IPS-20b (cell line): ENCODE results near the gene USP17L5.
"Not testable (repeated sequence)": the region's sequence is repeated elsewhere in the genome, so short reads cannot be mapped to it uniquely, and the experiment has no call there.

ENCODE experiments used
- H3K27ac ChIP-seq: one replicate; pipeline ENCODE4 v1.5.1; 2013; ENCODE audit warnings: low read length
- H3K27me3 ChIP-seq: 2 replicates; pipeline ENCODE4 v1.6.1; 2013; ENCODE audit warnings: mild to moderate bottlenecking, low read length, inconsistent platforms; ENCODE audit not compliant: insufficient read depth
- H3K36me3 ChIP-seq: 2 replicates; pipeline ENCODE4 v1.6.1; 2013; ENCODE audit warnings: low read depth, mild to moderate bottlenecking, inconsistent platforms, low read length, moderate library complexity; ENCODE audit not compliant: insufficient read depth
- H3K4me1 ChIP-seq: 2 replicates; pipeline ENCODE4 v1.6.1; 2013; ENCODE audit warnings: mild to moderate bottlenecking, control low read depth, inconsistent platforms, low read length, moderate library complexity; ENCODE audit not compliant: insufficient read depth
- H3K4me3 ChIP-seq: 2 replicates; pipeline ENCODE4 v1.5.1; 2013; ENCODE audit warnings: mild to moderate bottlenecking, low read length, inconsistent platforms
- H3K9ac ChIP-seq: 2 replicates; pipeline ENCODE4 v1.6.1; 2013; ENCODE audit warnings: low read depth, mild to moderate bottlenecking, inconsistent platforms, low read length, moderate library complexity
- H3K9me3 ChIP-seq: 2 replicates; pipeline ENCODE4 v1.6.1; 2013; ENCODE audit warnings: mild to moderate bottlenecking, low read depth, low read length, inconsistent platforms; ENCODE audit not compliant: insufficient read depth

USP17L5 gene

GRCh38 chr4:9339103-9339502 lies at the start of gene USP17L5:
USP17L5 (plus strand) TSS chr4:9339403; CDS start chr4:9339403, 0 bp downstream.
- not testable (repeated sequence) for H3K27me3 ChIP-seq, H3K36me3 ChIP-seq

GRCh38 chr4:9324191-9324590 lies 15.0 kb upstream of the USP17L5 start:
- not testable (repeated sequence) for H3K9me3 ChIP-seq, H3K27me3 ChIP-seq, H3K4me3 ChIP-seq, H3K9ac ChIP-seq, H3K36me3 ChIP-seq, H3K4me1 ChIP-seq, H3K27ac ChIP-seq

More at GRCh38 chr4:9339103-9339502, at the start of gene USP17L5:
- H3K4me1 ChIP-seq, H3K27ac ChIP-seq, H3K4me3 ChIP-seq, H3K9ac ChIP-seq, H3K9me3 ChIP-seq: not testable (repeated sequence)

- not testable (repeated sequence) for H3K4me3 ChIP-seq, H3K36me3 ChIP-seq, H3K9me3 ChIP-seq, H3K27me3 ChIP-seq, H3K27ac ChIP-seq, H3K9ac ChIP-seq, H3K4me1 ChIP-seq
These were observed 14.3 kb upstream of the USP17L5 start, which contains the start of gene USP17L24 for GRCh38 chr4:9324865-9325264. USP17L24 (plus strand) TSS chr4:9325165; CDS start chr4:9325165, 0 bp downstream.

GRCh38 chr4:9329611-9330010 lies 9.6 kb upstream of the USP17L5 start, which contains the start of gene USP17L25:
USP17L25 (plus strand) TSS chr4:9329911; CDS start chr4:9329911, 0 bp downstream.
- not testable (repeated sequence) for H3K4me1 ChIP-seq, H3K4me3 ChIP-seq, H3K36me3 ChIP-seq, H3K9ac ChIP-seq, H3K27ac ChIP-seq, H3K9me3 ChIP-seq, H3K27me3 ChIP-seq

- H3K4me1 ChIP-seq, H3K36me3 ChIP-seq, H3K27ac ChIP-seq, H3K9me3 ChIP-seq, H3K9ac ChIP-seq, H3K4me3 ChIP-seq, H3K27me3 ChIP-seq: not testable (repeated sequence)
These were observed 4.8 kb upstream of the USP17L5 start, which contains the start of gene USP17L26 for GRCh38 chr4:9334358-9334757. USP17L26 (plus strand) TSS chr4:9334658; CDS start chr4:9334658, 0 bp downstream.

GRCh38 chr4:9343848-9344247 lies 4.6 kb downstream of the USP17L5 start, which contains the start of gene USP17L27:
USP17L27 (plus strand) TSS chr4:9344148; CDS start chr4:9344148, 0 bp downstream.
- not testable (repeated sequence) for H3K9me3 ChIP-seq, H3K36me3 ChIP-seq, H3K4me3 ChIP-seq, H3K4me1 ChIP-seq, H3K9ac ChIP-seq, H3K27me3 ChIP-seq, H3K27ac ChIP-seq

GRCh38 chr4:9348593-9348992 lies 9.4 kb downstream of the USP17L5 start, which contains the start of gene USP17L28:
USP17L28 (plus strand) TSS chr4:9348893; CDS start chr4:9348893, 0 bp downstream.
- H3K4me3 ChIP-seq, H3K4me1 ChIP-seq, H3K27me3 ChIP-seq, H3K9ac ChIP-seq, H3K36me3 ChIP-seq, H3K9me3 ChIP-seq, H3K27ac ChIP-seq: not testable (repeated sequence)

- not testable (repeated sequence) for H3K27ac ChIP-seq, H3K36me3 ChIP-seq, H3K4me1 ChIP-seq, H3K9me3 ChIP-seq, H3K9ac ChIP-seq, H3K27me3 ChIP-seq, H3K4me3 ChIP-seq
These were observed 11.7 kb downstream of the USP17L5 start for GRCh38 chr4:9350866-9351265.

- H3K27me3 ChIP-seq, H3K27ac ChIP-seq, H3K9ac ChIP-seq, H3K9me3 ChIP-seq, H3K4me3 ChIP-seq, H3K4me1 ChIP-seq, H3K36me3 ChIP-seq: not testable (repeated sequence)
These were observed 14.1 kb downstream of the USP17L5 start, which contains the start of gene USP17L29 for GRCh38 chr4:9353338-9353737. USP17L29 (plus strand) TSS chr4:9353638; CDS start chr4:9353638, 0 bp downstream.

- H3K27me3 ChIP-seq, H3K9ac ChIP-seq, H3K4me3 ChIP-seq: not testable (repeated sequence)
These were observed 23.6 kb downstream of the USP17L5 start, which contains the start of gene USP17L30 for GRCh38 chr4:9362829-9363228. USP17L30 (plus strand) TSS chr4:9363129; CDS start chr4:9363129, 0 bp downstream.

GRCh38 chr4:9379881-9380280 lies 40.7 kb downstream of the USP17L5 start:
- not testable (repeated sequence) for H3K4me3 ChIP-seq, H3K9ac ChIP-seq, H3K27me3 ChIP-seq, H3K36me3 ChIP-seq, H3K4me1 ChIP-seq, H3K9me3 ChIP-seq, H3K27ac ChIP-seq

More at GRCh38 chr4:9362829-9363228, 23.6 kb downstream of the USP17L5 start, which contains the start of gene USP17L30:
- H3K9me3 ChIP-seq, H3K4me1 ChIP-seq, H3K27ac ChIP-seq, H3K36me3 ChIP-seq: not testable (repeated sequence)

GRCh38 chr4:9381012-9381534 lies 41.9 kb downstream of the USP17L5 start:
- not testable (repeated sequence) for H3K27me3 ChIP-seq, H3K36me3 ChIP-seq, H3K27ac ChIP-seq, H3K4me1 ChIP-seq, H3K4me3 ChIP-seq, H3K9me3 ChIP-seq, H3K9ac ChIP-seq
